GM18526 (cell line): Measurements from ENCODE around the gene SCGB1A1.

Experiments
- POLR2A ChIP-seq: IDR thresholded peaks from 3 replicates; pipeline ENCODE4 v1.6.1; 2011; ENCODE audit not compliant: insufficient read length; ENCODE audit errors: extremely low read depth

Gene SCGB1A1

DNA sequence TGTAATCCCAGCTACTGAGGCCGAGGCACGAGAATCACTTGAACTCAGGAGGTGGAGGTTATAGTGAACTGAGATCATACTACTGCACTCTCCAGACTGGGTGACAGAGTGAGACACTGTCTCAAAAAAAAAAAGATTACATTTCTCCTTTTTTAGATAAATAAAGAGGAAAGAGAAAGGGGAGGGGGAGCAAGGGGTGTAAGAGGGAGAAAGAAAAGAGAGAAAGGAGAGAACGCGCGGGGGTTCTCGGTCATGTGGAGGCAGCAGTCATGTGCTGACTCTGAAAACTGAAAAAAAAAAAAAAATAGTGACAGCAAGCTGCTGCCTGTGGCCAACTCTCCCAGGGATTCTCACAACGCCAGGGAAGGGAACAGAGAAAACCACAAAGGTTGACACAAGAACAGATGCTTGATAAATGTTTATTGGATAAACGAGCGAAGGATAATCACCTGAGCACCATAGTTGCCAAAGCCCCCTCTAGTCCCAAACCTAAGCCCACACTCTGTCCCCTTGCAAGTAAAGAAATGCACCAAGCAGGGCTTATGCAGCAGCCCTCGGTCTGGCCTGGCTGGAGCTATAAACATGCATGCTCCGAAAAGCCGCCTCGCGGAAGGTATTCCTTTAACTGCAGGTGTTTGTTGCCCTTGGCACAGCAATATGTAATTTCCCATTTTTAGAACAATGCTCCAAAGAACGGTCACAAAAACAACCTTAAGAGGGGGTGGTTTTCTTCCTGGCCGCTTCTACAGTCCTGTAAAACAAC is 14.5 kb downstream of the SCGB1A1 start:
- TF ChIP-seq POLR2A: no peak

DNA sequence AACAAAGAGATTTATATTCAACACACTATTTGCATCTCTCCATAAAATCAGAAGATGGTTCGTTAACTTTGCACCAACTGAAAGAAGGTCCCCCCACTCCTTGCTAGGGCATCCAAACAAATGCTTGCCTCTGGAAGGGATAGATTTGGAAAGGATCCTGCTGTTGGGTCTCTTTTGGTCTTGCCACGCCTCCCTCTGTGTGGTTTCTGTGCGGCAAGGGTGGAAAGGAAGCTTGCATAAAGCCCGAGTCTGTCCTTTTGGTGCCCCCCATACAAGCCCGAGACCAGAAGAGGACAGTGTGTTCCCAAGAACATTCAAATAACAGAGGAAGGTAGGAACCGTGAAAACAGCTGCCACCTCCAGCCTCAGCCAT is 15.1 kb downstream of the SCGB1A1 start:
- no peak for TF ChIP-seq POLR2A

DNA sequence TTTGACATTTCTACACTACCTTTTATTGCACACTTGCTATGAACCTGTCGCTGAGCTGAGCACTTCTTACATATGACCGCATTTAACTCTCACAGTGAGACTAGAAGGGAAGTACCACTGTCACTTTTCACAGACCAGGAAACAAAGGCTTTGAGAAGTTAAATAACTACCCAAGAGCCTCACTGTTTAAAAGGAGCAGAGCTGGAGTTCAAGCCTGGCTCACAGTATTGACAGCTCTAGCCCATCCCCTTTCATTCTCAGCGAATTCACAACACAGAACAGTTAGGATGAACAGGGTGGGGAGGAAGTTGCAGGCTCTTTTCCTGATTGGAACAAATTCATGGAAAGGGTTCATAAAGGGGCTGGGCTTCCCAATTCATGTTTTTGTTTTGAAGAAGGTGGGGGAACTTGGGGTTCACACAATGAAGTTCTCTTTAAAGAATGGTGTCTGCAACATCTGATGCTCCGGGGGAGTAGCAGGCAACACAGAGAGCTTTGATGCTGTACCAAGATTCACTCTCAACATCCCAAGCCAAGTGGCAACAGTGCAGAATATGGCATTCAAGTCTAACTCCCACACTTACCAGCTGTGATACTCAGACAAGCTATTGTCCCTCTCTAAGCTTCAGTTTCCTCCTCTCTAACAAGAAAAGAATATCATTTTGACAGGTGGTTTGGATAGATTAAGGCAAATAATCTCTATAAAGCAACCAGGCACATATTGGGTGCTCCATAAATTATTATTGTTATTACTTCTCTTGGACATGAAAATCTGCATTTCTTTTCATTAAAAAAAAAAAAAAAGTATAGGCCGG is 17.2 kb downstream of the SCGB1A1 start:
- TF ChIP-seq POLR2A: no peak

DNA sequence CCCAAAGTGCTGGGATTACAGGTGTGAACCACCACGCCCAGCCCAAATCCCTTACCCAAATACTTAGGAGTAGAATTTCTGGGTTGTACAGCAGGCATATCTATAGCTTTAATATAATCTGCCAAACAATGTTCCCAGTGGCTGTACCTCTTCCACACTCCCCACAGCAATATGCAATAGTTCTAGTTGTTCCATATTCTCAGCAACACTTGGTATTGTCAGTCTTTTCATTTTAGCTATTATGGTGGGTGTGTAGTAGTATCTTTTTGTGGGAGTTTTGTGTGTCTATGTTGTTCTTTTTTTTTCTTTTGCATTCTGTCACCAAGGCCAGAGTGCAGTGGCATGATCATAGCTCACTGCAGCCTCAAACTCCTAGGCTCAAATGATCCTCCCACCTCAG is 18.8 kb downstream of the SCGB1A1 start:
- TF ChIP-seq POLR2A: no peak

DNA sequence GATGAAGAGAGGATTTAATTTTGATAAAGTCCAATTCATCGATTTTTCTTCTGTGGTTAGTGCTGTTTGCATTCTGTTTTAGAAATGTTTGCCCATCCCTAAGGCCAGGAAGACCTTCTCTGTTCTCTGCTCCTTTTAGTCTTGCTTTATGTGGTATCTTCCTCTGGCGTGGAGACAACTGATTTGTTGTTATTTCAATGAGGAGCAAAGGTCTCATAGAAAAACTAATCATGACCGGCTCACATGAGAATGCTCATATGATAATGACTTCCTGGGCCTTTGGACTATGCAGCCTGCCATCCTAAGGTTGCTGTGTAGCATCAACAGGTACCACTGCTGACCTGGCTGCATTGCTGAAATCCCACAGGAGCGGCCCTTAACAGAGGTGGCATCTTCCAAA is 19.8 kb downstream of the SCGB1A1 start:
- TF ChIP-seq POLR2A: no peak

DNA sequence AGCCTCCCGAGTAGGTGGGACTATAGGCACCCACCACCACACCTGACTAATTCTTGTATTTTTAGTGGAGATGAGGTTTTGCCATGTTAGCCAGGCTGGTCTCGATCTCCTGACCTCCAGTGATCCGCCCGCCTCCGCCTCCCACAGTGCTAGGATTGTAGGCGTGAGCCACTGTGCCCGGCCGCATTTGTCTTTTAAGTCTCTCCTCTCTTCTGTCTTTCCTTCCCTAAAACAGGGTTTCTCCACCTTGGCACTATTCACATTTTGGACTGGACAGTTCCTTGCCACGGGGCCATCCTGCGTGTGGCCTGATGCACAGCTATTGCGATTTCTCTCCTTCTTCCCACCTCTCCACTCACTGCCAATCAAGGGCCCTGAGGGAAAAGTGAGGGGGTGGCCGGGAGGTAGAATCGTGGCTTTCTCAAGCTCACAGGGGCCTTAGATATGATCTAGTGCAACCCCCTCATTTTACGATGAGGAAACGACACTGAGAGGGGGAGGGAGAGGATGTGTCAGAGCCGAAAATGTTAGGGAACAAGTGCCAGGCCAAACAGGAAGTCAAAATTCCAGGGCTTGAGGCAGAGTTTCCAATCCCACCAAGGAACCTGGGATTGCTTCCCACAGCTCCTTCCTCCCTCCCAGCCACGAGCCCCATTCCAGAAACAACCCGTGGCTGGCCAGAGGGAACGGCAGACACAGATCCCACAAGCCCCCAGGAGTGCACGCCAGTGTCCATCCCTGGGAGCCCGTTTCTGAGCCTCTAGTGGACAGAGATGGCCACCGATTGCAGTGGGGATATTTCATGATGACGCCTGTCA is 21.2 kb downstream of the SCGB1A1 start:
- TF ChIP-seq POLR2A: no peak

DNA sequence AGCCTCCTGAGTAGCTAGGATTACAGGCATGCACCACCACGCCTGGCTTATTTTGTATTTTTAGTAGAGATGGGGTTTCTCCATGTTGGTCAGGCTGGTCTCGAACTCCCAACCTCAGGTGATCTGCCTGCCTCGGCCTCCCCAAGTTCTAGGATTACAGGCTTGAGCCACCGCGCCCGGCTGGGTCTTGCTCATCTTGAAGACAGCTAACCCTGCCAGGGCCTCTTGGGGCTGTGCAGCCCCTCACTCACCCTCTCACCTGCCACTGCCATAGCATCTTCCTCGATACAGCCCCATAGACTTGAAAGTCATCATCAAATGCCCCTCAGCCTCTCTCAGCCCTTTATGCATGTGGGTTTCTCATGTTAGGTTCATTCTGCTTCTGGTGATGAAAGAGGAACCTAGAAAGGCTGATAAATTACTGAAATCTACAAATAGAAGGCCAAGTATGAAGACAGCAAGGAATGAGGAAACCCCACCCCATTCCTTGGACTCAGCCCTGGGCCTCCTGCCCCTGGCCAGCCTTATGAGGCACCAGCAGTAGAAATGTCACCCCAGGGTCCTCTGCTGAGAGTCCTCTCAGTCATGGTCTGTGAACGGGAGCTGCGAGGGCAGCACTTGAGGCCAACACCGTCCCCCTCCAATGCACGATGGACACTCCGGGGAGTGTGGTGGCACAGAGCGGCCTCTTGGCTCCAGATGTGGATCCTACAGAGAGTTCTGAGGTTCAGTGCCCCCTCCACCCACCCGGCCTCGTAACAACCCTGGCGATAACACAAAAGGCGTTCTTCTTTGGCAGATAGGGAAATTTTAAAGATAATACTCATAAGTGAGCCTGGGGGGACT is 24.8 kb downstream of the SCGB1A1 start:
- no peak for TF ChIP-seq POLR2A

DNA sequence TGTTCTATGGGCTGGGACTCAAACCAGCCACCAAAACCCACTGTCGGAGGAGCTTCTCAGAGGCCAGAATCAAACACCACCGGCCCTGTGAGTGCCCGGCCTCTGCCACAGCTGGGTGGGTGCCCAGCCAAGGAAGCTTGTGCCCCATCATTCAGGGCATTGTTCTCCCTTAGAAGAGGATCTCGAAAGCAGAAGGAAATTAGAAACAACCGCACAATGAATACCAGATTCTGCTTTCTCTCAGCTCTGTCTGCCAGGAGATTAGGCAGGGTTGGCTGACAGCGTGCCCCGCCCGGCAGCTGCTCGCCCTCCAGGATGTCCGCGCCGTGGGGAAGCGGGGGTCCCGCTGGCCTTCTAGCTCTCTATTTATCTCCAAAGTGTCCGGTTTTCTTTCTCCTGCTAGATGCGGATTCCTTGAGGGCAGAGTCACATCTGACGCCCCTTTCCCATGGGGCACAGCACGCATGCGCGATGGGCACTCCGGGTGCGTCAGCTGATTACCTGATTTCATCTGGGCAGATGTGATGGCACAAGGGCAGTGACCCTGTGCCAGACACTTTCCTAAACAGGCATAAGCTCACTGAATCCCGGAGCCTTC is 25.5 kb downstream of the SCGB1A1 start:
- TF ChIP-seq POLR2A: no peak

DNA sequence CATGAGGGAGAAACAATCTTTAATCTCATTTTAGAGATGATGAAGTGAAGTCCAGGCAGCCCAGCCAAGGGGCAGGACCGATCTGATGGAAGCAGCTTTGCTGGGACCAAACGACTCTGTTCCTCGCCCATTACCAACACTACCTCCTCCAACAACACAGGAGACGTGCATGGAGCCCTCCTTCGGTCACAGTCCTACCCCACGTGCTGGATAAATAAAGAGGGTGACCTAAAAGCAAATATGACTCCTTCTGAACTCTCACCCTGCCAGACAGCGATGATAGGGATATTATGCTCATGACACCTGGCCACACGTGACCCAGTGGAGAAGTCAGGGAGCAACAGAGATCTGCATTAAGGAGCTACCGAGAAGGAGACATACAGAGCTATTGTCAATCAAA is 26.0 kb downstream of the SCGB1A1 start:
- no peak for TF ChIP-seq POLR2A

DNA sequence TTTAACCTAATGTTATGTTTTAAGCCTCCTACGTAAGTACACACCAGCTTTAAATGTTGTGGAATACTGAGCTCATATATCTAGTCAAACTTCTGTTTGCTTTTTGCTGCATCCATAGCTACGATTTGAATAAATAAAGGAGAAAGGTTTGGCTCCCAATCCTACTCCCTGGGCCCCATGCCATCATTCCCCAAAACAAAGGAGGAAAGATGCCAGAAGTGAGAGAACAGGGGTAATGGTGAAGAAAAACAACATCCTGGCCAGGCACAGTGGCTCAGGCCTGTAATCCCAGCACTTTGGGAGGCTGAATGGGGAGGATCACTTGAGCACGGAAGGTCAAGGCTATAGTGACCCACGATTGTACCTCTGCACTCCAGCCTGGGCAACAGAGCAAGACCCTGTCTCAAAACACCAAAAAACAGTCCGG is 26.5 kb downstream of the SCGB1A1 start:
- no peak for TF ChIP-seq POLR2A

DNA sequence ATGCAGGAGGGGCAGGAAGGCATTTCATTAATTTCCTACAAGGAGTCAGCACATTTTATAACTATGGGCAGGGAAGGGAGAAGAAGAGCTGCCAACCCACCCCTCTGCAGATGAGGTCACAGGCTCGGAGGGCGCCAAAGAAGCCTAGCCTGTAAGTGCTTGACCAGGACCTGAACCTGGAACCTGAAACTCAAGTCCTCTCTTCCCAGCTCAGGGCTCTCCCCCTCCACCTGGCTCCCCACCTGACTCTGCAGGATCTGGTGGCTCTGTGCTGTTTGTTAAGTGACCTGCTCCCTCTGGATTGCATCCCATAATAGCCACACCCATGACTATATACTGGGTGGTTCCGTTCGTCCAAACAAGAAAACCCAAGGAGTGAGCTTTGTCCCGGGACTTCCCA is 27.3 kb downstream of the SCGB1A1 start:
- TF ChIP-seq POLR2A: no peak

DNA sequence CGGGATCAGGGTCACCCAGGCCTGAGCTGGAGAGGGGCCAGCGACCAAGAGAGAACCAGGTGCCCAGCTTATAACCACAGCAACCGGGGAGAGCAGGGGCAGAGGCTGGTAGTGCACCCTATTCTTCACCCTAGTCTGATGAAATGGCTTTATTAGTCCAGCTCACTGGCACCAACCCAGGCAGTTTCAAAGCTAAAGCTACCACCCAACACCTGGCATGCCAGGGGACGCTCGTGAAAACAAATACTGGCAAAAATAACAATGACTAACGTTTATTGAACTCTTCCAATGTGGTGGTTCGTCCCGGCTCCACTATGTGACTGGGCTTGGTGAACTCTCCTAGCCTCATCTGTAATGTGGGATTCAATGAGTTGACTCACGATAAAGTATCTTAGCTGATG is 30.6 kb downstream of the SCGB1A1 start:
- TF ChIP-seq POLR2A: no peak

DNA sequence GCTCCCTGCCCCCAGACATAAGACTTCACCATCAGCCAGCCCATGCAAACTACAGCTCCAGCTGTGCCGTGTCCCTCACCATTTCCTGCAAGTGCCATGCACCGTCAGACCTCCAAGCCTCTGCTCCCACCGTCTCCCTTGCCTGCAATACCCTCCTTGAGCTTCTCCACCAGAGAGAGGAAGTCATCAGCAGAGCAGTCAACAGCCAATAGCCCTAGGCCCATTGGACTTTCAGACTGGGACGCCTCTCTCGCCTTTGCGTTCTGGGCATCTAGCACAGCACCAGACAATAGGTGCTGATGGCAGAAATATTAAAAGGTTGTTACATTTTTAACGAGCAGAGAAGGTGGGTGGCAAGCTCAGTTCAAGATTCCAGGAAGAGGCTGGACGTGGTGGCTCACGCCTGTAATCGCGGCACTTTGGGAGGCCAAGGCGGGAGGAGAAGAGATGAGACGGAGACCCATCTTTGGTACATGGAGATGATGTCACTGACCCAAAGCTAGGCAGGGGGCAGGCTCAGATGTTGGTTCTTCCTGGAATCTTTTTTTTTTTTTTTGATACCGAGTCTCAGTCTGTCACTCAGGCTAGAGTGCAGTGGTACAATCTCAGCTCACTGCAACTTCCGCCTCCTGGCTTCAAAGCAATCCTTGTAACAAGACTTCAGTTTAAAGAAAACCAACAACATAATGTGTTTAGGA is 31.9 kb downstream of the SCGB1A1 start:
- no peak for TF ChIP-seq POLR2A

DNA sequence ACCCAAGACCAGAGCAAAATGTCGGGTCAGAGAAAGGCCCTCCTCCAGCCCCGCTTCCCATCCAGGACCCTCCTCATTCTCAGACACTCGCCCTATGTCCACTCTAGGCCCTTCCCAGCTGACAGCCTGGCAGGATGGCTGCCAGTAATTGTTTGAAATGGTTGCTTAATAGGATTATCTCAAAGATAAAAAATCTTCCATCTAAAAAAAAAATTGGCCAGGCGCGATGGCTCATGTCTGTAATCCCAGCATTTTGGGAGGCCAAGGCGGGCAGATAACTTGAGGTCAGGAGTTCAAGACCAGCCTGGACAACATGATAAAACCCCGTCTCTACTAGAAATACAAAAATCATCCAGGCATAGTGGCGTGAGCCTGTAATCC is 32.4 kb downstream of the SCGB1A1 start:
- no peak for TF ChIP-seq POLR2A

DNA sequence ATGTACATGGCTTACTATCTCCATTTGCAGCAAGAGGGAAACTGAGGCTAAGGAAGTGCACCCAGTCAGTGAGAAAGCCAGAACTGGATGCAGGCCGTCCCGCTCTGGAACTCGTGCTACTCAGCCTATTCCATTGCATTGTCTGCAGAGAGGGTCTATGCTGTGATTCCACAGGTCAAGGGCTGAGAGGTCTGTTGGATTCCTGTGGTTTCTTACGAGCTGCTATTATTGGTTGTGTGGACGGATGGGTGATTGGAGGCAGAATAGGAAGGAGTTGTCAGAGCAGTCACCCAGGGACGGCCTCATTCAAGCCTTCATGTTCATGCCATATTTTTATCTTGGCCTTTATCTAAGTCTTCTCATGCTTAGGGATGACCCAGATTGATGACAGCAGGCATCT is 33.4 kb downstream of the SCGB1A1 start:
- TF ChIP-seq POLR2A: no peak
